C4-2B (cell line): Measurements from ENCODE around the gene CASZ1.

ENCODE experiments used
- H3K27ac ChIP-seq: fragments of 450-650 bp; 2 replicates; pipeline ENCODE4 v1.5.1; 2017
- ZFX ChIP-seq: fragments of 450-650 bp; IDR thresholded peaks from 2 replicates; pipeline ENCODE4 v1.6.1; 2017
- TF ChIP-seq, protein P1 (sequence below): fragments of 450-650 bp; conservative IDR thresholded peaks from 2 replicates; pipeline ENCODE4 v1.5.1; 2017; ENCODE audit warnings: mild to moderate bottlenecking

The CASZ1 gene

DNA sequence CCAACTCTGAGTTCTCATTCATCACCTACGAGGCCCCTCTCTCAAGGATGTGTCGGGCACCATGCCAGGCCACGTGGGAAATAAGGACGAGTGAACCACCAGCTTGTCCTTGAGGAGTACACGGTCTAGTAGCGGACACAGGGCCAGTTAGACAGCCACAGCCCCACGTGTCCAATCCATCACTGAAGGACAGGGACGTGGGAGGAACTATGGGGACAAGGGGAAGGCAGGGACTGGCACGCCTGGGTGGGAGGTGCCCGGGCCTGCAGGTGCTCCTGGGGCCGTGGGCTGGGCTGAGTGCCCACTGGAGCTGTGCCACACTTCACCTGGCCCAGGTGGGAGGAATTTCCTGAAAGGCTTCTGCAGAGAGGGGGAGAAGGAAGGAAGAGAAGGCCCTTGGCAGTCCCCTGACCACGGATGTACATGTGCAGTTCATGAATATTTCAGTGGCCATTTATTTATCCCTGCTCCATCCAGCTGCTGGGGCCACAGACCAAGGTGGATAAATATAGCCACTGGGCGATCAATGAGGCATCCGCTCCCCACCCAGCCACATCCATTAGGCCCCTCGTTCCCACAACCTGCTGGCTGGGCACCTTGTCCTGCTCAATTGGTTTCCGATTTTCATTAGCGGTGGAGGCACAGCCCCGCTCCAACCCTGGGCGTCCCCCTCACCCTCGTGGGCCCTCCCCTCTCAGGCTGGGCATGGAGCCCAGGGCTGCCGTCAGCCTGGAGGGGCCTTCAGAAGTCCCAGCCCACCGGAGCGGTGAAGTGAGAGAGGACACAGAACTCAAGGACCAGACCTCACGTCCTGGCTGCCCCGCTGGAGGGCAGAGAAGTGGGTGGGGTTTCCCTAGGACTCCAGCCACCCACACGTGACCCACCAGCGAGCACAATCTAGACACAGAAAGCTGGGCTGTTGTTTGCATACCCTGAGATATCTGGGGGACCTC, 59.5 kb downstream of the CASZ1 start:
- no peak overlapping the region for H3K27ac ChIP-seq
- no peak for TF ChIP-seq ZFX
- TF ChIP-seq, protein P1, sequence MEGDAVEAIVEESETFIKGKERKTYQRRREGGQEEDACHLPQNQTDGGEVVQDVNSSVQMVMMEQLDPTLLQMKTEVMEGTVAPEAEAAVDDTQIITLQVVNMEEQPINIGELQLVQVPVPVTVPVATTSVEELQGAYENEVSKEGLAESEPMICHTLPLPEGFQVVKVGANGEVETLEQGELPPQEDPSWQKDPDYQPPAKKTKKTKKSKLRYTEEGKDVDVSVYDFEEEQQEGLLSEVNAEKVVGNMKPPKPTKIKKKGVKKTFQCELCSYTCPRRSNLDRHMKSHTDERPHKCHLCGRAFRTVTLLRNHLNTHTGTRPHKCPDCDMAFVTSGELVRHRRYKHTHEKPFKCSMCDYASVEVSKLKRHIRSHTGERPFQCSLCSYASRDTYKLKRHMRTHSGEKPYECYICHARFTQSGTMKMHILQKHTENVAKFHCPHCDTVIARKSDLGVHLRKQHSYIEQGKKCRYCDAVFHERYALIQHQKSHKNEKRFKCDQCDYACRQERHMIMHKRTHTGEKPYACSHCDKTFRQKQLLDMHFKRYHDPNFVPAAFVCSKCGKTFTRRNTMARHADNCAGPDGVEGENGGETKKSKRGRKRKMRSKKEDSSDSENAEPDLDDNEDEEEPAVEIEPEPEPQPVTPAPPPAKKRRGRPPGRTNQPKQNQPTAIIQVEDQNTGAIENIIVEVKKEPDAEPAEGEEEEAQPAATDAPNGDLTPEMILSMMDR = no peak

DNA sequence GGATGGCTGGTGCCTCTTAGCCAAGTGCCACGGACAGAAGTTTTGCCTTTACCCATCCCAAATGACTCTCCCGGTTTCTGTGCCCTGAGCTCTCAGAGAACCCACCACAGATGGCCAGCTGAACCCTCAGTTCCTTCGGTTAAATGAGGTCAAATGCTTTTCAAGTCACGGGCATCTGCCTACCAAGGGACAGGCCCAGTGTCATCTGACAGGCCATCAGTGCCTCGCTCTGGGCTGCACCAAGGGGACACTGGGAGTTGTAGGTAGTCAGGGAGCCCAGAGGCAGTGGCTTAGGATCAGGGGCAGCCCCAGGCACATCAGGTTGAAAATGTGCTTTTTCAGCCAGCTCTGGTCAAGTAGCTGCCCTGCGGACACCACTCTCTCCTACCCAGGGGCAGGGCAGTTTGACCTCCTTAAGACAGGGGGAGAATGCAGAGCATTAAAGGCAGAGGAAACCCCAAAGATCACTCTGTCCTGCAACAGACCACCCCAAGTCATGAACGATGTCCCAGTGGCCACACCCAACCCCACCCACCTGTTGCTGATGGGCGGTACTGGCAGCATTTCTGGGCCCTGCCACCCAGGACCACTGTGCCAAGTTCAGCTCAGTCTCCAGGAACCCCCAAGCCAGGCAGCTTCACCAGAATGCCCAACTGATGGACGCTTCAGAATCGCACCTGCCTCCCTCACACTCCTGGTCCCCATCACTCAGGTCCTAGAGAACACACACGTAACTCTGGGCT, 60.7 kb downstream of the CASZ1 start:
- no peak for TF ChIP-seq ZFX
- TF ChIP-seq, protein P1 = no peak
- H3K27ac ChIP-seq = no peak overlapping the region

DNA sequence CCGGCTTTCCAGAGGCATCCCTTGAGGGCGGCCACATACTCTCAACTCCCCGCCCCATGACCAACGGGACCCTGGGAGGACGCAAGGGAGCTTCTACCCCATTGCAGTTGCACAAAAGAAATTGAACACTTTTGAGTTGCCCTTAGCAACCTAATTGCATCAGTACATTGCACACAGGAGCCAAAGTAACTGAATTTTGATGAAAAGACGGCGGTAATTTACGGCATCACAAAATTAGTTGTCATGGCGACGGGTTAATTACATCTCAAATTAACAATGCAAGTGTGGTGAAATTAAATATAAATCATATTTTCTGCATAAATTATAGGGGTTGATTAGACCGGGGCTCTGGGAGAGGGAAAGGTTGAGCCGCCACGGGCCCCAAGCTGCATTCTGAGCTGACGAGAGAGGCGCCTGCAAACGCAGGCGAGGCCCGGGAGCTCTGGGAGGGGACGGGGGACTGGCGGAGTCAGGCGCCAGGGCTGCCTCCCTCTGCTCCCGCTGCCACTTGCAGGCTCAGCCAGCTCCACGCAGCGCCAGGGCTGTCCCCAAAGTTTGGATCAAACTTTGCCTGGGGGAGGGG, 61.4 kb downstream of the CASZ1 start:
- no peak overlapping the region for H3K27ac ChIP-seq
- no peak for TF ChIP-seq ZFX
- TF ChIP-seq, protein P1 = no peak

DNA sequence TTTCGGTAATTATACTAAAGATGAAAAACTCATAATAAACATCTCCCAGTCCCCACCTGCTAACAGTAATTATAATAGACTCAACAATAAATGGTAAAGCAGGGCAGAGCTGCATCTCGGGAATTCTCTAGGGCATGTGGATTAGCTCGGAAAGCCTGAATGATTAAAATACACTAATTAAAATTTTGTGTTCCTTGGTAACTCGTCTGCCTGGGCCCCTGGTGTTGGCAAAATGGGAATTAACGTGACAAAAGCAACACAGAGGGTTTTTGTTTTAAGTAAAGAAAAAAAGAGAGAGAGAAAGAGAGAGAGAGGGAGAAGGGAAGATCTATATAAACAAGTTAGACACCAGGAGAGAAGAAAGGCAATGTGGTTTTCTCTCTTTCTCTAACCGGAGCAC, 62.1 kb downstream of the CASZ1 start:
- H3K27ac ChIP-seq = no peak overlapping the region
- no peak for TF ChIP-seq ZFX
- TF ChIP-seq, protein P1 = no peak

DNA sequence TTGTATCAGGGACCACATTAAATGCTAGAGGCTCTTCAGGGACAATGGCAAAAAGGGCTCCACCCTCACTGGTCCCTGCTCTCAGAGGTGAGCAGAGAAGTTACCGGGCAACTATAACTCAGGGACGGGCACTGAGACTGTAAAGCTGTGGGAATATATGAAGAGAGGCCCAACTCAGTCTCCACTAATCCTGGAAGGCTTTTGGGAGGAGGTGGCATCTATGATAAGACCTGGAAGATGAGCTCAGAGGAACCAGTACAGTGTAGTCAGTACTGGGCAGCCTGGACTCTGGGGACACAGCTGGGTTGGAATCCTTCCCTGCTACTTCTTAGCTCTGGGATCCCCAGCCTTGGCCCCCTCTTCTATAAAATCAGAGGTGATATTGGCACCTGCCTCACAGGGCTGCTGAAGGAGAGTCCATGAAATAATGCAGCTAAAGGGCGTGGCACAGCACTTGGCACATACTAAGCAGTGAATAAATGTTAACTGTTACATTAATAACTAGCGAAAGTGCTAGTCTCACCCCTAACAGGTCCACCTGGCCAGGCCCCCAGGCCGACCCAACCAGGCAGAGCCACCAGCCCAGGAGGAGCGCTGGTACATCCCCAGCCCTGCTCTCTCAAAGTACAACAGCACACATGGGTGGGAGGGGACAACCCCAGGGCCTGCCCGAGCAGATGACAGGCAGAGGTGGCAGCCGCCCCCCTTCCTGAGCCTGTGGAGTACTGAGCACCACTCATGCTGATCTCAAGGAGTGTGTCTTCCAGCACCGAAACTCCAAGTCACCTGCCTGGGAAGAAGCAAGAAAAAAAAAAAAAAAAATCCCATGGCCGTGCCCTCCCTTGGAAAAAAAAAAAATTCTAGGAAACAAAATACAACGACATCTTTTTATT, 62.7 kb downstream of the CASZ1 start:
- TF ChIP-seq, protein P1 = no peak
- no peak for TF ChIP-seq ZFX
- no peak overlapping the region for H3K27ac ChIP-seq

DNA sequence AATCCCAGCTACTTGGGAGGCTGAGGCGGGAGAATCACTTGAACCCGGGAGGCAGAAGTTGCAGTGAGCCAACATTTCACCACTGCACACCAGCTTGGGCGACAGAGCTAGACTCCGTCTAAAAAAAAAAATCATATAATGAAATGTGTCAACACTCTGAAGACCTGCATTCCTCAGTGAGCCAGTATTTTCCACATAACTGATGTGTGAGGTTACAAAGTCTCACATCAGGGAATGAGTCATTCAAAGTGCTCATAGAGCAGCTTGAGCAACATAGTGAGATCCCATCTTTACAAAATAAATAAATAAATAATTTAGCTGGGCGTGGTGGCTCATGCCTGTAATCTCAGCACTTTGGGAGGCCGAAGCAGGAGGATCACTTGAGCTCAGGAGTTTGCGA, 65.5 kb downstream of the CASZ1 start:
- no peak overlapping the region for H3K27ac ChIP-seq
- TF ChIP-seq, protein P1 = no peak
- TF ChIP-seq ZFX = no peak
